ENCODE measurements around the gene RAB39B. TPM values are rescaled to one million over a fixed set of nuclear protein-coding genes. Genes with fewer than 3 reads are reported as not detected.
"Not testable (repeated sequence)": the region's sequence is repeated elsewhere in the genome, so short reads cannot be mapped to it uniquely, and the experiment has no call there.

RAB39B gene
- 2.6 and 3.0 TPM in 2 replicates for total RNA-seq
- long read RNA-seq, transcript RAB39B-201 (2 exons, 3,505 nt): major isoform, 30 of 35 reads
- long read RNA-seq, partial matches to known transcripts: 0 of 35 reads
- long read RNA-seq, other reads (novel, unspliced or antisense): 5 of 35 reads

- DNase-seq (ENCODE audit: extremely low spot score, unreplicated experiment): no peak
- peak; percentile 20 for TF ChIP-seq CTCF (IDR thresholded peaks at IDR 0.05)
- H3K36me3 Mint-ChIP-seq (ENCODE audit: unreplicated experiment): peaks cover 4% of the 10 kb centered on the region
- no peak within 1 kb of the TSS for H3K27ac Mint-ChIP-seq (ENCODE audit: unreplicated experiment)
- peaks cover 5% of the 10 kb centered on the region for H3K9me3 Mint-ChIP-seq (ENCODE audit: unreplicated experiment)
- H3K4me1 Mint-ChIP-seq (ENCODE audit: unreplicated experiment): peaks cover 13% of the 10 kb centered on the region
- peak within 1 kb of the TSS; percentile 76 for H3K4me3 Mint-ChIP-seq (ENCODE audit: unreplicated experiment)
- no peaks in the 10 kb centered on the region for H3K27me3 Mint-ChIP-seq (ENCODE audit: unreplicated experiment)
Measured at GRCh38 chrX:155263854-155264628, at the start of gene RAB39B. TSS of gene RAB39B (minus strand) at chrX:155264491. CDS start at chrX:155264288, 203 bp downstream.

- Mint-ChIP-seq H3K36me3 (ENCODE audit: unreplicated experiment) (no peaks in the 10 kb centered on the region), H3K4me3 (ENCODE audit: unreplicated experiment) (no peak overlapping the region), H3K27me3 (ENCODE audit: unreplicated experiment) (no peaks in the 10 kb centered on the region), H3K9me3 (ENCODE audit: unreplicated experiment) (peaks cover 66% of the 10 kb centered on the region), H3K4me1 (ENCODE audit: unreplicated experiment) (no peaks in the 10 kb centered on the region), H3K27ac (ENCODE audit: unreplicated experiment) (no peak overlapping the region)
- TF ChIP-seq CTCF (IDR thresholded peaks at IDR 0.05): no peak
- DNase-seq (ENCODE audit: extremely low spot score, unreplicated experiment): no peak
Measured at GRCh38 chrX:155313766-155314165, 49.5 kb upstream of the RAB39B start.

- no peaks in the 10 kb centered on the region for H3K36me3 Mint-ChIP-seq (ENCODE audit: unreplicated experiment)
- DNase-seq (ENCODE audit: extremely low spot score, unreplicated experiment): no peak
- no peak overlapping the region for H3K27ac Mint-ChIP-seq (ENCODE audit: unreplicated experiment)
- no peaks in the 10 kb centered on the region for H3K4me1 Mint-ChIP-seq (ENCODE audit: unreplicated experiment)
- H3K27me3 Mint-ChIP-seq (ENCODE audit: unreplicated experiment): no peaks in the 10 kb centered on the region
- no peak for TF ChIP-seq CTCF (IDR thresholded peaks at IDR 0.05)
- H3K4me3 Mint-ChIP-seq (ENCODE audit: unreplicated experiment): no peak overlapping the region
- H3K9me3 Mint-ChIP-seq (ENCODE audit: unreplicated experiment): peaks cover 47% of the 10 kb centered on the region
Measured at GRCh38 chrX:155293771-155294170, 29.5 kb upstream of the RAB39B start.

- Mint-ChIP-seq H3K27me3 (ENCODE audit: unreplicated experiment) (no peaks in the 10 kb centered on the region), H3K36me3 (ENCODE audit: unreplicated experiment) (no peaks in the 10 kb centered on the region), H3K4me1 (ENCODE audit: unreplicated experiment) (no peaks in the 10 kb centered on the region), H3K27ac (ENCODE audit: unreplicated experiment) (no peak overlapping the region), H3K4me3 (ENCODE audit: unreplicated experiment) (no peak overlapping the region), H3K9me3 (ENCODE audit: unreplicated experiment) (peaks cover 11% of the 10 kb centered on the region)
- no peak for DNase-seq (ENCODE audit: extremely low spot score, unreplicated experiment)
- no peak for TF ChIP-seq CTCF (IDR thresholded peaks at IDR 0.05)
Measured at GRCh38 chrX:155279873-155280272, 15.6 kb upstream of the RAB39B start.

GRCh38 chrX:155270969-155271368 lies 6.7 kb upstream of the RAB39B start:
- no peak overlapping the region for H3K27ac Mint-ChIP-seq (ENCODE audit: unreplicated experiment)
- no peak for TF ChIP-seq CTCF (IDR thresholded peaks at IDR 0.05)
- H3K9me3 Mint-ChIP-seq (ENCODE audit: unreplicated experiment): peaks cover 14% of the 10 kb centered on the region
- DNase-seq (ENCODE audit: extremely low spot score, unreplicated experiment): no peak
- no peaks in the 10 kb centered on the region for H3K4me1 Mint-ChIP-seq (ENCODE audit: unreplicated experiment)
- no peaks in the 10 kb centered on the region for H3K27me3 Mint-ChIP-seq (ENCODE audit: unreplicated experiment)
- H3K36me3 Mint-ChIP-seq (ENCODE audit: unreplicated experiment): no peaks in the 10 kb centered on the region
- no peak overlapping the region for H3K4me3 Mint-ChIP-seq (ENCODE audit: unreplicated experiment)

- not testable (repeated sequence) for H3K4me3 Mint-ChIP-seq (ENCODE audit: unreplicated experiment); H3K27ac Mint-ChIP-seq (ENCODE audit: unreplicated experiment); DNase-seq (ENCODE audit: extremely low spot score, unreplicated experiment); H3K27me3 Mint-ChIP-seq (ENCODE audit: unreplicated experiment); H3K36me3 Mint-ChIP-seq (ENCODE audit: unreplicated experiment)
- Mint-ChIP-seq H3K9me3 (ENCODE audit: unreplicated experiment) (peaks cover 14% of the 10 kb centered on the region), H3K4me1 (ENCODE audit: unreplicated experiment) (peaks cover 11% of the 10 kb centered on the region)
Measured at GRCh38 chrX:155267995-155268394, 3.7 kb upstream of the RAB39B start.
